ENCODE results near the gene LIMS2. TPM values are rescaled to one million over a fixed set of nuclear protein-coding genes. Genes with fewer than 3 reads are reported as not detected.

LIMS2 gene
- polyA plus RNA-seq, 1 donor (not counting 4 experiments of a cell fraction or from before 2014, with no cell fraction given): not detected

DNA sequence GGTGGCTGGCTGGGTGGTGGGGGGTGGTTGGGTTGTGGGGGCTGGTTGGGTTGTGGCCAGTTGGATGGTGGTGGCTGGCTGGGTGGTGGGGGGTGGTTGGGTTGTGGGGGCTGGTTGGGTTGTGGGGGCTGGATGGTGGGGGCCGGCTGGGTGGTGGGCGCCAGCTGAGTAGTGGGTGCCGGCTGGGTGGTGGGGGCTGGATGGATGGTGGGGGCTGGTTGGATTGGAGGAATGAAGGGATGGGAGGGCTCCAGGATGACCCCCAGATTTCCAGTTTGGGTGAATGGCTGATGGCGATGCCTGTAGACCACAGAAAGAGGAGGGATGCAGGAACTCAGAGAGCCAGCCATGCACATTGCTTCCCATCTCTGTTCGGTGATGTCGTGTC is 56.1 kb downstream of the LIMS2 start:
- Histone ChIP-seq H3K9me3 (ENCODE audit: control insufficient read depth, low read depth, low read length) (no peaks in the 10 kb centered on the region), H3K9ac (ENCODE audit: control insufficient read depth, extremely low read depth, insufficient read depth, low read length) (no peak overlapping the region), H3K36me3 (ENCODE audit: control insufficient read depth in 2 of 2, extremely low read depth in 1 of 2, insufficient read depth in 2 of 2, low read length in 2 of 2) (no peaks in the 10 kb centered on the region), H2AFZ (ENCODE audit: control insufficient read depth, low read length) (no peak overlapping the region), H4K20me1 (ENCODE audit: control insufficient read depth, extremely low read depth, insufficient read depth, low read length) (no peaks in the 10 kb centered on the region), H3K27ac (ENCODE audit: control insufficient read depth, insufficient read depth, low read length) (no peak overlapping the region), H3K4me1 (ENCODE audit: control insufficient read depth, extremely low read depth, insufficient read depth, low read length) (peaks cover 7% of the 10 kb centered on the region), H3K9me1 (ENCODE audit: control insufficient read depth, extremely low read depth, insufficient read depth, low read length) (no peaks in the 10 kb centered on the region), H3K27me3 (ENCODE audit: control insufficient read depth, extremely low read depth, insufficient read depth, low read length) (peaks cover 7% of the 10 kb centered on the region), H3K4me3 (ENCODE audit: control insufficient read depth in 2 of 3, extremely low read depth in 1 of 3, insufficient read depth in 2 of 3, low read depth in 1 of 3, low read length in 3 of 3) (no peak overlapping the region), H3K79me2 (ENCODE audit: control insufficient read depth, insufficient read depth, low read length) (no peaks in the 10 kb centered on the region), H3K4me2 (ENCODE audit: control insufficient read depth, extremely low read depth, insufficient read depth, low read depth, low read length) (no peak overlapping the region)
- dilution Hi-C loops (cut with MboI; ENCODE audit: extremely low pct_ligation_motif_present, low sequenced_read_pairs): no loop called here
- DNase-seq (ENCODE audit: low read depth, low spot score) (no peak), FAIRE-seq (no peak)
- TF ChIP-seq EZH2 (IDR thresholded peaks at IDR 0.05; ENCODE audit: low read length): no peak
- TF ChIP-seq, protein P1, sequence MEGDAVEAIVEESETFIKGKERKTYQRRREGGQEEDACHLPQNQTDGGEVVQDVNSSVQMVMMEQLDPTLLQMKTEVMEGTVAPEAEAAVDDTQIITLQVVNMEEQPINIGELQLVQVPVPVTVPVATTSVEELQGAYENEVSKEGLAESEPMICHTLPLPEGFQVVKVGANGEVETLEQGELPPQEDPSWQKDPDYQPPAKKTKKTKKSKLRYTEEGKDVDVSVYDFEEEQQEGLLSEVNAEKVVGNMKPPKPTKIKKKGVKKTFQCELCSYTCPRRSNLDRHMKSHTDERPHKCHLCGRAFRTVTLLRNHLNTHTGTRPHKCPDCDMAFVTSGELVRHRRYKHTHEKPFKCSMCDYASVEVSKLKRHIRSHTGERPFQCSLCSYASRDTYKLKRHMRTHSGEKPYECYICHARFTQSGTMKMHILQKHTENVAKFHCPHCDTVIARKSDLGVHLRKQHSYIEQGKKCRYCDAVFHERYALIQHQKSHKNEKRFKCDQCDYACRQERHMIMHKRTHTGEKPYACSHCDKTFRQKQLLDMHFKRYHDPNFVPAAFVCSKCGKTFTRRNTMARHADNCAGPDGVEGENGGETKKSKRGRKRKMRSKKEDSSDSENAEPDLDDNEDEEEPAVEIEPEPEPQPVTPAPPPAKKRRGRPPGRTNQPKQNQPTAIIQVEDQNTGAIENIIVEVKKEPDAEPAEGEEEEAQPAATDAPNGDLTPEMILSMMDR (optimal IDR thresholded peaks at IDR 0.05 in 1 of 3, IDR thresholded peaks at IDR 0.05 in 1 of 3, conservative IDR thresholded peaks at IDR 0.05 in 1 of 3; ENCODE audit: extremely low read depth in 1 of 3, insufficient read depth in 2 of 3, low read length in 3 of 3): no peak

DNA sequence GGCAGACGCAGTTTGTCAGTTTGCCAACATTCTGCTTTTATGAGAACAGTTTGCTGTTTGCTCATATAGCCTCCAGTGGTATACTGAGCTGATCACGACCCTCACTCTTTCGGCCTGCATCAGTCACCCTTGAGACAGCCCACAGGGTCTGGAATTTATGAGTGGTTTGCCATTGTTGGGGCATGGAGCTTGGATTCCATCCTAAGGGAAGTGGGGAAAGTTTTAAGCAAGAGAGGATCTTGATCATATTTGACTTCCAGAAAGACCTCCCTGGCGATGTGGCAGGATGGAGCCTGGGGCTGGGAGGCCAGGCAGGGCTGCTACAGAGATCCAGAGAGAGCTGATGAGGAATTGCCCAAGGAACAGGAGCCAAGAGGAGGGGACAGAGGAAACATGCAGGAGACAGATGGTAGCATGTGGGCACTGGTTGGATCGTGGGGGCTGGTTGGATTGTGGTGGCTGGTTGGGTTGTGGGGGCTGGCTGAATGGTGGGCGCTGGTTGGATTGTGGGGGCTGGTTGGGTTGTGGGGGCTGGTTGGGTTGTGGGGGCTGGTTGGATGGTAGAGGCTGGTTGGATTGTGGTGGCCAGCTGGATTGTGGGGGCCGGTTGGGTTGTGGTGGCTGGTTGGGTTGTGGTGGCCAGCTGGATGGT is 56.7 kb downstream of the LIMS2 start:
- Histone ChIP-seq H3K79me2 (ENCODE audit: control insufficient read depth, insufficient read depth, low read length) (no peaks in the 10 kb centered on the region), H4K20me1 (ENCODE audit: control insufficient read depth, extremely low read depth, insufficient read depth, low read length) (no peaks in the 10 kb centered on the region), H3K36me3 (ENCODE audit: control insufficient read depth in 2 of 2, extremely low read depth in 1 of 2, insufficient read depth in 2 of 2, low read length in 2 of 2) (no peaks in the 10 kb centered on the region), H3K4me2 (ENCODE audit: control insufficient read depth, extremely low read depth, insufficient read depth, low read depth, low read length) (no peak overlapping the region), H3K4me3 (ENCODE audit: control insufficient read depth in 2 of 3, extremely low read depth in 1 of 3, insufficient read depth in 2 of 3, low read depth in 1 of 3, low read length in 3 of 3) (no peak overlapping the region), H3K9me1 (ENCODE audit: control insufficient read depth, extremely low read depth, insufficient read depth, low read length) (no peaks in the 10 kb centered on the region), H3K4me1 (ENCODE audit: control insufficient read depth, extremely low read depth, insufficient read depth, low read length) (peaks cover 7% of the 10 kb centered on the region), H3K27me3 (ENCODE audit: control insufficient read depth, extremely low read depth, insufficient read depth, low read length) (peaks cover 7% of the 10 kb centered on the region), H2AFZ (ENCODE audit: control insufficient read depth, low read length) (no peak overlapping the region), H3K9ac (ENCODE audit: control insufficient read depth, extremely low read depth, insufficient read depth, low read length) (no peak overlapping the region), H3K9me3 (ENCODE audit: control insufficient read depth, low read depth, low read length) (no peaks in the 10 kb centered on the region), H3K27ac (ENCODE audit: control insufficient read depth, insufficient read depth, low read length) (no peak overlapping the region)
- FAIRE-seq: no peak
- dilution Hi-C loops (cut with MboI; ENCODE audit: extremely low pct_ligation_motif_present, low sequenced_read_pairs): no loop called here
- DNase-seq (ENCODE audit: low read depth, low spot score): no peak
- no peak for TF ChIP-seq EZH2 (IDR thresholded peaks at IDR 0.05; ENCODE audit: low read length)
- TF ChIP-seq, protein P1 (optimal IDR thresholded peaks at IDR 0.05 in 1 of 3, IDR thresholded peaks at IDR 0.05 in 1 of 3, conservative IDR thresholded peaks at IDR 0.05 in 1 of 3; ENCODE audit: extremely low read depth in 1 of 3, insufficient read depth in 2 of 3, low read length in 3 of 3): no peak
